Activated naive CD4-positive, alpha-beta T cell treated with anti-CD3 and anti-CD28 coated beads, Interleukin-2, amount 10 ng/mL, durations not matched to agents 7 days and 5 days (primary cell): ENCODE results near the gene ACSM4.
"Not testable (repeated sequence)": the region's sequence is repeated elsewhere in the genome, so short reads cannot be mapped to it uniquely, and the experiment has no call there.

Experiments
- CTCF ChIA-PET: fragments of 350-600 bp; sonication (Branson Sonifier 250); formaldehyde crosslinking; loops from one replicate; lab custom pipeline; 2021; ENCODE audit warnings: antibody characterized with exemption; lab: Charles Lee
- DNase-seq: peaks from one replicate; pipeline ENCODE4 v3.0.0-alpha.2; 2020
- H3K27ac Mint-ChIP-seq: one replicate; pipeline ENCODE4 v1.8.0; 2021; ENCODE audit warnings: mild to moderate bottlenecking, moderate library complexity, mixed read lengths
- H3K27me3 Mint-ChIP-seq: one replicate; pipeline ENCODE4 v1.8.0; 2021; ENCODE audit warnings: mild to moderate bottlenecking, mixed read lengths
- H3K36me3 Mint-ChIP-seq: one replicate; pipeline ENCODE4 v1.8.0; 2021; ENCODE audit warnings: mixed read lengths
- H3K4me1 Mint-ChIP-seq: one replicate; pipeline ENCODE4 v1.8.0; 2021; ENCODE audit warnings: mixed read lengths
- H3K4me3 Mint-ChIP-seq: one replicate; pipeline ENCODE4 v1.8.0; 2021; ENCODE audit warnings: mild to moderate bottlenecking, moderate library complexity, mixed read lengths
- H3K9me3 Mint-ChIP-seq: one replicate; pipeline ENCODE4 v1.8.0; 2021; ENCODE audit warnings: mixed read lengths

The ACSM4 gene

GRCh38 chr12:7302266-7302986, 1.4 kb upstream of the ACSM4 start:
- H3K27me3 Mint-ChIP-seq, result peaks cover 18% of the 10 kb centered on the region
- CTCF ChIA-PET, result no interaction called here
- no peaks in the 10 kb centered on the region for H3K4me1 Mint-ChIP-seq
- H3K9me3 Mint-ChIP-seq, result no peaks in the 10 kb centered on the region
- H3K27ac Mint-ChIP-seq, result no peak overlapping the region
- H3K4me3 Mint-ChIP-seq, result no peak overlapping the region
- H3K36me3 Mint-ChIP-seq, result no peaks in the 10 kb centered on the region
- DNase-seq, result no peak

DNA sequence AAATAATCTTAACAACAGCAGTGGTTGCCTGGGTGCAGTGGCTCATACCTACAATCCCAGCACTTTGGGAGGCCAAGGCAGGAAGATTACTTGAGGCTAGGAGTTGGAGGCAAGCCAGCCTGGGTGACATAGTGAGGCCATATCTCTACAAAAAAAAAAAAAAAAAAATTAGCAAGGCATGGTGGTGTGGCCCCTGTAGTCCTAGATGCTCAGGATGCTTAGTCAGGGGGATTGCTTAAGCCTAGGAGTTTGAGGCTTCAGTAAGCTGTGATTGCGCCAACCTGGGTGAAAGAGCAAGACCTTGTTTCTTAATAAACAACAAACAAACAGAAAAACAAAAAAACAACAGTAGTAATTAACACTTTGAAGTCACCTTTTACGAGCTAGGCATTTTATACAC, 642 bp upstream of the ACSM4 start:
- no peaks in the 10 kb centered on the region for H3K4me1 Mint-ChIP-seq
- no peaks in the 10 kb centered on the region for H3K9me3 Mint-ChIP-seq
- peaks cover 18% of the 10 kb centered on the region for H3K27me3 Mint-ChIP-seq
- no peak for DNase-seq
- CTCF ChIA-PET, result no interaction called here
- H3K36me3 Mint-ChIP-seq, result no peaks in the 10 kb centered on the region
- no peak overlapping the region for H3K4me3 Mint-ChIP-seq
- H3K27ac Mint-ChIP-seq, result no peak overlapping the region

DNA sequence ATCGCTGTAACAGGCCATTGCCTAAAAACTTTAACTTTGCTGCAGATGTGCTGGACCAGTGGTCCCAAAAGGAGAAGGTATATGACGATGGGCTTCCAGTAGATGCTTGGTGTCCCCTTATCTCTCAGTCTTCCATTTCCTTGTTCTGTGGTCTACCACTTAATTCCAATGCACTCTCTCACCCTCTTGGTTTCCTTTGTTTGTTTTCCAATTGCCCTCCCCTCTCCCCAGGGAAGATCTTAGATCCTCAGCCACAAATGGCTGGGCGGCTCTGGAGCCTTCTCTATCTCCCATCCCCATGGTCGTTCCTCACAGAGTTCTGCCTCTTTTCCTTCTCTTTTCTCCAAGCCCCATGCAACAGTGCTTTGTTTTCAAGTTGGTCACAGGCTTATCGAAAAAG, 584 bp downstream of the ACSM4 start:
- no peak for DNase-seq
- no peaks in the 10 kb centered on the region for H3K4me1 Mint-ChIP-seq
- H3K27ac Mint-ChIP-seq, result no peak overlapping the region
- H3K27me3 Mint-ChIP-seq, result peaks cover 16% of the 10 kb centered on the region
- H3K9me3 Mint-ChIP-seq, result no peaks in the 10 kb centered on the region
- no peaks in the 10 kb centered on the region for H3K36me3 Mint-ChIP-seq
- H3K4me3 Mint-ChIP-seq, result no peak overlapping the region
- CTCF ChIA-PET, result no interaction called here

GRCh38 chr12:7310070-7310469, 6.2 kb downstream of the ACSM4 start:
- H3K9me3 Mint-ChIP-seq, result no peaks in the 10 kb centered on the region
- peaks cover 7% of the 10 kb centered on the region for H3K27me3 Mint-ChIP-seq
- H3K4me3 Mint-ChIP-seq, result no peak overlapping the region
- H3K4me1 Mint-ChIP-seq, result no peaks in the 10 kb centered on the region
- CTCF ChIA-PET, result interaction anchor here (1.1 kb wide), 1 partner anchor 10 kb away, joined by 3 read pairs; no protein-coding TSS in a partner anchor
- no peak for DNase-seq
- no peaks in the 10 kb centered on the region for H3K36me3 Mint-ChIP-seq
- H3K27ac Mint-ChIP-seq, result no peak overlapping the region

DNA sequence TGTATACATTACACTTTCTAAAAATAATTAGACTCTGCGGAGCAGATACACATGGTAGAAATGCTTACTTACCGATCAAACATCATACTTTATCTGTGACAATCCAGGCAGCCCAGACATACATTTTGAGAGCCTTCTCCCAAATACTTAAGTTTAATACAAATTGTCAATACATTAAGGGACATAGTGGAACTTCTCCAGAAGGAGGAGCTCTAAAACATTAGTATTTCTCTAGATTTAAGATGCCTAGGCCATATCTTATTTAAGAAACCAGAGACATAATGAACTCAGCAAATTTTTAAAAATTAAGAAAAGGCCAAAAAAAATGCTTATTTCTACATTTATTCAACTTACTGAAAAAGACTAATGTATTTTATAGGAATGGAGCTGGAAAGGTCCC, 16.1 kb downstream of the ACSM4 start:
- H3K27me3 Mint-ChIP-seq, result no peaks in the 10 kb centered on the region
- no peaks in the 10 kb centered on the region for H3K9me3 Mint-ChIP-seq
- H3K4me1 Mint-ChIP-seq, result no peaks in the 10 kb centered on the region
- H3K4me3 Mint-ChIP-seq, result no peak overlapping the region
- CTCF ChIA-PET, result interaction anchor here (1.1 kb wide), 1 partner anchor 9 kb away, joined by 3 read pairs; no protein-coding TSS in a partner anchor
- no peak for DNase-seq
- H3K27ac Mint-ChIP-seq, result no peak overlapping the region
- H3K36me3 Mint-ChIP-seq, result no peaks in the 10 kb centered on the region

DNA sequence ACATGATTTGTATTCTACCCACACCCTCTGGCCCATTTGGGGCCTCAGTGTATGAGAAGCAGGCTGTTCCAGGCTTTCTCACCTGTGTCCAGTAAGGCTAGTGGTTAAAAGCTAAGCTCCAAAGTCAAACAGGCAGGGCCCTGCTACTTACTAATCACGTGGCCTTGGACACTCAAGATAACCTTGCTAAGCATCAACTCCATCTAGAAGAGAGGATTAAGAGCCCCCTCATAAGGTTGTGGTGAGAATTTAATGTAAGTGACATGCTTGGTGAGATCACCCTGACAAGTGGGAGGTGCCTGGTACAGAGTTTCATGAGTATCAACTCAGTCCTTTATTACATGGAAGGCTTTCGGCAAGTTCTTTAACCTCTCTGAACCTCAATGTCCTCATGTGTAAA, 17.8 kb downstream of the ACSM4 start:
- Mint-ChIP-seq H3K27ac (no peak overlapping the region), H3K4me1 (no peaks in the 10 kb centered on the region), H3K9me3 (no peaks in the 10 kb centered on the region), H3K36me3 (no peaks in the 10 kb centered on the region), H3K27me3 (peaks cover 8% of the 10 kb centered on the region), H3K4me3 (no peak overlapping the region)
- CTCF ChIA-PET, result no interaction called here
- DNase-seq, result no peak

DNA sequence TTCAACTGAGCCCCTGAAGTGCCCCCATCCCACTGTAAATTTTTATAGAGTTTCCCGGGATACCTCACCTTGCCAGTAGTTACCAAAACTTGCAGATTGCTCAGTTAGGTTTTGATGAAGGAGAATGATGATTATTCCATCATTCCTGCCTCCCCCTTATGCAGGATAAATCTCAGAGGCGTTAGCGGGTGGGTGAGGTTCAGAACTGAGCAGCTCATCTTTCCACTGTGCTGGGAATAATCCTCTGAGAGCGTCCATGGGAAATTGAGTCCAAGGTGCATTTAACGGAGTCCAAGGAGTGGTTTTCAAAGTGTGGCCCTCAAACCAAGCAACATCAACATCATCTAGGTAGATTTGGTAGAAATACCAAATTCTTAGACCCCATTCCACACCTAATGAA, 18.7 kb downstream of the ACSM4 start:
- Mint-ChIP-seq H3K27me3 (peaks cover 8% of the 10 kb centered on the region), H3K9me3 (no peaks in the 10 kb centered on the region), H3K4me3 (no peak overlapping the region), H3K36me3 (no peaks in the 10 kb centered on the region), H3K27ac (no peak overlapping the region), H3K4me1 (no peaks in the 10 kb centered on the region)
- DNase-seq, result no peak
- CTCF ChIA-PET, result no interaction called here

- DNase-seq, result no peak
- Mint-ChIP-seq H3K4me3 (no peak overlapping the region), H3K4me1 (no peaks in the 10 kb centered on the region), H3K9me3 (no peaks in the 10 kb centered on the region), H3K27me3 (peaks cover 8% of the 10 kb centered on the region), H3K36me3 (no peaks in the 10 kb centered on the region), H3K27ac (no peak overlapping the region)
- CTCF ChIA-PET, result no interaction called here
These were observed 20.3 kb downstream of the ACSM4 start for GRCh38 chr12:7324176-7324575.

DNA sequence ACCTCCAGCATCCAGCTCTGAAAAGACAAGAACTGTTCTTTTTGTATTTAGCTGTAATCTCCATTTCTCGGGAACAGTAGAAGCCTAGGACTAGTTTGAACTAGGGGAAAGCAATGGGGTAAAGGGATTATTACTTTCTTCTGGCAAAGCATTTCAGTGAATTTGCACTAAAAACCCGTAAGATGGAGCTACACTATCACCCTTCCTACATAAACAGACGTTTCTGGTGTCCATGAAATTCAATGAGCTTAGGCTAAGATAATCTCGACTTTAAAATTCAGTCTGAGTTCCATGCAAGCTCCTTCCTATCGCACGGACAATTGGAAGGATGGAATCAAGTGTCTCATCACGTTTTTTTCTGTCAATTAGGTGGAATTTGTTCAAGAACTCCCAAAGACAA, 24.0 kb downstream of the ACSM4 start:
- Mint-ChIP-seq H3K27ac (no peak overlapping the region), H3K9me3 (peaks cover 7% of the 10 kb centered on the region), H3K4me1 (peaks cover 7% of the 10 kb centered on the region), H3K36me3 (no peaks in the 10 kb centered on the region), H3K4me3 (no peak overlapping the region), H3K27me3 (peaks cover 8% of the 10 kb centered on the region)
- DNase-seq, result no peak
- CTCF ChIA-PET, result no interaction called here

GRCh38 chr12:7337790-7338189, 33.9 kb downstream of the ACSM4 start:
- H3K27me3 Mint-ChIP-seq, CTCF ChIA-PET, DNase-seq, H3K27ac Mint-ChIP-seq, H3K4me3 Mint-ChIP-seq, H3K36me3 Mint-ChIP-seq, H3K4me1 Mint-ChIP-seq, H3K9me3 Mint-ChIP-seq: not testable (repeated sequence)

- H3K27ac Mint-ChIP-seq, result no peak overlapping the region
- H3K4me3 Mint-ChIP-seq, result no peak overlapping the region
- CTCF ChIA-PET, result no interaction called here
- peaks cover 14% of the 10 kb centered on the region for H3K9me3 Mint-ChIP-seq
- no peaks in the 10 kb centered on the region for H3K27me3 Mint-ChIP-seq
- peaks cover 12% of the 10 kb centered on the region for H3K4me1 Mint-ChIP-seq
- H3K36me3 Mint-ChIP-seq, result peaks cover 5% of the 10 kb centered on the region
- DNase-seq, result no peak
These were observed 35.8 kb downstream of the ACSM4 start for GRCh38 chr12:7339675-7340074.

DNA sequence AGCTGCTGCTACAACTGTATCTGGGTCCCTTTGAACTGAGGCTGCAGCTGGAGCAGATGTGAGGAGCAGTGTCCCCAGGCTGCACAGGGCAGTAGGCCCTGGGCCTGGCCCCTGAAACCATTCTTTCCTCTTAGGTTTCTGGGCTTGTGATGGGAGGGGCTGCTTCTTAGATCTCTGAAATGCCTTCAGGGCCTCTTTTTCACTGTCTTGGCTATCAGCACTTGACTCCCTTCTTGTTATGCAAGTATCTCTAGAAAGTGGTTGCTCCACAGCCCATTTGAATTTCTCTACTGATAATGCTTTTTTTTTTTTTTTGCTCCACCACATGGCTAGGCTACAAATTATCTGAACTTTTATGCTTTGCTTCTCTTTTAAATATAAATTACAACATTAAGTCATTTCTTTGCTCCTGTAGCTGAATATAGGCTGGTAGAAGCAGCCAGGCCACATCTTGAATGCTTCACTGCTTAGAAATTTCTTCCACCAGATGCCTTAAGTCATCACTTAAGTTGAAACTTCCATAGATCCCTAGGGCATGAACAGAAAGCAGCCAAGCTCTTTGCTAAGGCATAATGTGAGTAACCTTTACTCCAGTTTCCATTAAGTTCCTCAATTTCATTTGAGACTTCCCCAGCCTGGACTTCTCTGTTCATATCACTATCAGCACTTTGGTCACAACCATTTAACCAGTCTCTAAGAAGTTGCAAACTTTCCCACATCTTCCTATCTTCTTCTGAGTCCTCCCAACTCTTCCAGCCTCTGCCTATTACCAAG, 41.1 kb downstream of the ACSM4 start:
- Mint-ChIP-seq H3K4me3 (no peak overlapping the region), H3K9me3 (peaks cover 19% of the 10 kb centered on the region), H3K36me3 (peaks cover 8% of the 10 kb centered on the region), H3K27me3 (no peaks in the 10 kb centered on the region), H3K27ac (no peak overlapping the region), H3K4me1 (peaks cover 25% of the 10 kb centered on the region)
- no peak for DNase-seq
- CTCF ChIA-PET, result no interaction called here

DNA sequence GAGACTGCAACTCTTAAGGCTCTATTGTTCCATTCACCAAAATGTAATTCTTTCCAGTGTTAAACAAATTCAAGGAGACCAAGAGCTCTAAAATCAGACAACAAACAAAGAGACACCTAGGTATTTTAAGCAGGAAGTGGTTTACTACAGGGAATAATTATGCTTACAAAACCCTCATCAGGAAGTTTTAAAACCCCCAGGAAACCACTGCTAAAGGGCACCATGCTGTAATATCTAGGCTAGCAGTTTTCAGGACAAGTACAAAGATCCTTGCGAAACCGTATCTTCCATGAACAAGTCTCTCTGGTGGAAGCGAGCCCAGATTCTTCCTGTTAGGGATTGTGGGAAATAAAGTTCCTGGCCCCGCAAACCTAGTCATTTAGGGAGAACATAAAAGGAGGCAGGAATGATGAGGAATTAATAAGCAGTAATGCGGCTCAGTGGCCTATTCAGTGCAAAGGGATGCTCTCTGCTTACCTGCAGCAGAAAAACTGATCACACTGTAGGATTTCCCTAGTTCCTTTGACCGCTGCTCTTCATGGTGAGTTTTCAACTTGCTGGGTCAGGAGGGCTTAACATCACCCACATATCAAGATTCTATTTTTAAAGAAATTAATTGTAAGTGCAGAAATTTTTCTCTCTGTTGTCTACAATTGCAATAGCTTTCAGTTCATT, 42.8 kb downstream of the ACSM4 start:
- Mint-ChIP-seq H3K36me3 (peaks cover 8% of the 10 kb centered on the region), H3K4me3 (no peak overlapping the region)
- no peak for DNase-seq

GRCh38 chr12:7349418-7349817, 45.5 kb downstream of the ACSM4 start:
- CTCF ChIA-PET, result no interaction called here
- H3K4me3 Mint-ChIP-seq, result no peak overlapping the region
- H3K9me3 Mint-ChIP-seq, result peaks cover 7% of the 10 kb centered on the region
- H3K4me1 Mint-ChIP-seq, result peaks cover 23% of the 10 kb centered on the region
- H3K27me3 Mint-ChIP-seq, result peaks cover 6% of the 10 kb centered on the region
- no peak for DNase-seq
- no peak overlapping the region for H3K27ac Mint-ChIP-seq
- peaks cover 4% of the 10 kb centered on the region for H3K36me3 Mint-ChIP-seq

More for the DNA sequence above, 42.8 kb downstream of the ACSM4 start:
- H3K27ac Mint-ChIP-seq, result no peak overlapping the region
- peaks cover 3% of the 10 kb centered on the region for H3K27me3 Mint-ChIP-seq
- H3K9me3 Mint-ChIP-seq, result peaks cover 19% of the 10 kb centered on the region
- CTCF ChIA-PET, result no interaction called here
- H3K4me1 Mint-ChIP-seq, result peaks cover 29% of the 10 kb centered on the region
